Natural killer cell (primary cell): ENCODE results near the gene KRT23. TPM values are rescaled to one million over a fixed set of nuclear protein-coding genes. Genes with fewer than 3 reads are reported as not detected.
A peak's percentile ranks its signal among the peaks of the same experiment; 100 is the strongest.

ENCODE experiments used
- ATAC-seq, 3 donors: fragments of 150-1000 bp in 2 of 3; fragments of 200-7000 bp in 1 of 3; cut with Tn5 transposase; 1 replicate in 1 of 3; 2 replicates in 2 of 3; pipeline ENCODE4 v1.10.0; 2021; ENCODE audit warnings: mild to moderate bottlenecking in 2 of 3, moderate library complexity in 2 of 3
- DNase-seq, 2 donors: peaks; one replicate each; pipeline versions ENCODE4 v3.0.0 to v3.0.0-alpha.2; 2013 to 2021; ENCODE audit warnings: mixed read lengths in 1 of 2
- H3K27ac ChIP-seq: one replicate; pipeline ENCODE4 v1.5.1; 2013; ENCODE audit warnings: mild to moderate bottlenecking, low read length
- H3K27me3 ChIP-seq: one replicate; pipeline ENCODE4 v1.6.1; 2013; ENCODE audit warnings: low read length; ENCODE audit not compliant: control insufficient read depth, insufficient read depth
- H3K36me3 ChIP-seq: one replicate; pipeline ENCODE4 v1.6.1; 2013; ENCODE audit warnings: low read length; ENCODE audit not compliant: control insufficient read depth, insufficient read depth
- H3K4me1 ChIP-seq: one replicate; pipeline ENCODE4 v1.6.1; 2013; ENCODE audit warnings: low read length; ENCODE audit not compliant: control insufficient read depth, insufficient read depth
- H3K4me3 ChIP-seq: one replicate; pipeline ENCODE4 v1.5.1; 2013; ENCODE audit warnings: low read length
- H3K9me3 ChIP-seq: one replicate; pipeline ENCODE4 v1.6.1; 2013; ENCODE audit warnings: low read length; ENCODE audit not compliant: control insufficient read depth, insufficient read depth
- H3K27ac Mint-ChIP-seq, 2 donors: one replicate each; pipeline ENCODE4 v1.8.0; 2022; ENCODE audit warnings: mild to moderate bottlenecking in 2 of 2, mixed read lengths in 2 of 2, moderate library complexity in 1 of 2
- H3K27me3 Mint-ChIP-seq, 2 donors: one replicate each; pipeline ENCODE4 v1.8.0; 2022; ENCODE audit warnings: low read depth in 2 of 2, mixed read lengths in 2 of 2
- H3K36me3 Mint-ChIP-seq: one replicate; pipeline ENCODE4 v1.8.0; 2022; ENCODE audit warnings: mixed read lengths
- H3K4me1 Mint-ChIP-seq, 2 donors: one replicate each; pipeline ENCODE4 v1.8.0; 2022; ENCODE audit warnings: mixed read lengths in 2 of 2
- H3K4me3 Mint-ChIP-seq: one replicate; pipeline ENCODE4 v1.8.0; 2022; ENCODE audit warnings: mild to moderate bottlenecking, moderate library complexity, mixed read lengths
- H3K9me3 Mint-ChIP-seq, 2 donors: one replicate each; pipeline ENCODE4 v1.8.0; 2022; ENCODE audit warnings: mixed read lengths in 2 of 2
- CTCF ChIP-seq: fragments of 200-600 bp; IDR thresholded peaks from one replicate; pipeline ENCODE4 v1.8.0; 2022; ENCODE audit warnings: antibody characterized with exemption
- WGBS: methylation state at CpG from one replicate; pipeline ENCODE4 v1.1.7; 2013; ENCODE audit warnings: missing lambda C conversion rate; ENCODE audit not compliant: insufficient coverage; 5-methylcytosine and 5-hydroxymethylcytosine counted together
- intact Hi-C: fragments of 100-400 bp; cut with micrococcal nuclease; formaldehyde crosslinking; loops from one replicate; pipeline ENCODE4 v1.14.2; 2022
- total RNA-seq, 4 donors: library from RNA; stranded (reverse); fragments of 120-200 nt in 1 of 4; gene quantifications; one replicate each; pipeline versions ENCODE4 v1.2.3 to v1.2.4, GENCODE V29; 2013 to 2022

KRT23 gene
- total RNA-seq, 3 donors from 2014 or later (not counting 1 experiment from before 2014, with no cell fraction given), result 0.83 TPM; not detected in 2

GRCh38 chr17:40909755-40910154 is 27.7 kb downstream of the KRT23 start:
- Histone ChIP-seq H3K36me3 (no peaks in the 10 kb centered on the region), H3K4me3 (no peak overlapping the region), H3K27me3 (peaks cover 12% of the 10 kb centered on the region), H3K27ac (no peak overlapping the region), H3K4me1 (no peaks in the 10 kb centered on the region), H3K9me3 (no peaks in the 10 kb centered on the region)
- DNase-seq, result no peak
- no peak for ATAC-seq
- Mint-ChIP-seq H3K4me3 (no peak overlapping the region), H3K27ac (no peak overlapping the region), H3K27me3 (peaks cover 32 to 58% of the 10 kb centered on the region in 2 donors), H3K36me3 (no peaks in the 10 kb centered on the region), H3K9me3 (no peaks in the 10 kb centered on the region), H3K4me1 (no peaks in the 10 kb centered on the region)
- intact Hi-C loops, result loop anchor here (1.0 to 10.0 kb wide), 4 partner anchors 415 to 757 kb away; no protein-coding TSS in a partner anchor
- TF ChIP-seq CTCF, result no peak
- 75% methylated on average over 3 of the region's 4 CpGs for WGBS

GRCh38 chr17:40909351-40909750 is 28.1 kb downstream of the KRT23 start:
- no peaks in the 10 kb centered on the region for H3K36me3 Mint-ChIP-seq
- Histone ChIP-seq H3K9me3 (no peaks in the 10 kb centered on the region), H3K27ac (no peak overlapping the region), H3K27me3 (peaks cover 12% of the 10 kb centered on the region), H3K4me3 (no peak overlapping the region), H3K4me1 (no peaks in the 10 kb centered on the region), H3K36me3 (no peaks in the 10 kb centered on the region)
- no peaks in the 10 kb centered on the region for H3K9me3 Mint-ChIP-seq
- DNase-seq (peak; percentile 23 to 84), ATAC-seq (peak; percentile 63 to 81 (median 72))
- TF ChIP-seq CTCF, result peak; percentile 57
- peaks cover 34 to 60% of the 10 kb centered on the region in 2 donors for H3K27me3 Mint-ChIP-seq
- no peaks in the 10 kb centered on the region for H3K4me1 Mint-ChIP-seq
- H3K4me3 Mint-ChIP-seq, result no peak overlapping the region
- no peak overlapping the region for H3K27ac Mint-ChIP-seq
- WGBS, result 3% methylated on average over 5 of the region's 5 CpGs
- intact Hi-C loops, result loop anchor here (1.0 to 10.0 kb wide), 4 partner anchors 415 to 757 kb away; no protein-coding TSS in a partner anchor

- DNase-seq (no peak), ATAC-seq (no peak)
- WGBS, result 95% methylated on average over 4 of the region's 4 CpGs
- Histone ChIP-seq H3K27me3 (peaks cover 12% of the 10 kb centered on the region), H3K27ac (no peak overlapping the region), H3K4me3 (no peak overlapping the region), H3K36me3 (no peaks in the 10 kb centered on the region), H3K4me1 (no peaks in the 10 kb centered on the region), H3K9me3 (no peaks in the 10 kb centered on the region)
- intact Hi-C loops, result loop anchor here (5.0 to 10.0 kb wide), 2 partner anchors 418 to 641 kb away; no protein-coding TSS in a partner anchor
- no peak overlapping the region for H3K27ac Mint-ChIP-seq
- H3K4me1 Mint-ChIP-seq, result no peaks in the 10 kb centered on the region
- no peaks in the 10 kb centered on the region for H3K9me3 Mint-ChIP-seq
- no peak for TF ChIP-seq CTCF
- H3K36me3 Mint-ChIP-seq, result no peaks in the 10 kb centered on the region
- H3K27me3 Mint-ChIP-seq, result peaks cover 28 to 55% of the 10 kb centered on the region in 2 donors
- H3K4me3 Mint-ChIP-seq, result no peak overlapping the region
These were observed 30.8 kb downstream of the KRT23 start for GRCh38 chr17:40906613-40907012.

- H3K36me3 ChIP-seq, result no peaks in the 10 kb centered on the region
- intact Hi-C loops, result loop anchor here (5.0 to 10.0 kb wide), 2 partner anchors 419 to 642 kb away; no protein-coding TSS in a partner anchor
- no peak overlapping the region for H3K4me3 Mint-ChIP-seq
- H3K27me3 Mint-ChIP-seq, result peaks cover 25 to 55% of the 10 kb centered on the region in 2 donors
- no peak overlapping the region for H3K4me3 ChIP-seq
- no peaks in the 10 kb centered on the region for H3K4me1 ChIP-seq
- H3K36me3 Mint-ChIP-seq, result no peaks in the 10 kb centered on the region
- H3K27ac Mint-ChIP-seq, result no peak overlapping the region
- H3K27ac ChIP-seq, result no peak overlapping the region
- ATAC-seq (no peak), DNase-seq (no peak)
- TF ChIP-seq CTCF, result no peak
- no peaks in the 10 kb centered on the region for H3K9me3 Mint-ChIP-seq
- H3K27me3 ChIP-seq, result peaks cover 12% of the 10 kb centered on the region
- H3K9me3 ChIP-seq, result no peaks in the 10 kb centered on the region
- no peaks in the 10 kb centered on the region for H3K4me1 Mint-ChIP-seq
- 96% methylated on average over 5 of the region's 5 CpGs for WGBS
These were observed 32.1 kb downstream of the KRT23 start for GRCh38 chr17:40905370-40905769.
